HepG2 (cell line): ENCODE results near the gene PHF3. TPM values are rescaled to one million over a fixed set of nuclear protein-coding genes. Genes with fewer than 3 reads are reported as not detected.

Experiments
- ATAC-seq: fragments of 200-7000 bp; cut with Tn5 transposase; 3 replicates; pipeline ENCODE4 v1.9.1; 2020; ENCODE audit warnings: mild to moderate bottlenecking, moderate library complexity
- BruUV-seq: library from RNA; stranded (reverse); fragments of 400-500 nt; replicated peaks from 2 replicates; lab custom pipeline; 2021; lab: Mats Ljungman, UMichigan
- CTCF ChIA-PET: fragments of 300-600 bp; formaldehyde crosslinking; extraction: SDS; loops from one replicate; lab custom pipeline; 2021; ENCODE audit warnings: low total read pairs, inconsistent platforms, low intra/inter-chr PET ratio; lab: Yijun Ruan, JAX
- POLR2A ChIA-PET: fragments of 350-600 bp; sonication (Branson Sonifier 250); formaldehyde crosslinking; loops from one replicate; lab custom pipeline; 2020; ENCODE audit warnings: antibody characterized with exemption, inconsistent platforms; lab: Yijun Ruan, JAX
- DNase-seq: peaks from one replicate; pipeline ENCODE4 v3.0.0-alpha.2; 2015; ENCODE audit warnings: low spot score
- FAIRE-seq: peaks from 3 replicates; lab custom pipeline; 2011; peaks lifted over from hg19 to GRCh38; lab: Jason Lieb, UNC
- H2AFZ ChIP-seq: one replicate; pipeline ENCODE4 v1.6.1; 2011; ENCODE audit warnings: low read length, inconsistent platforms
- H3K27ac ChIP-seq: fragments of 300-600 bp; 3 replicates; pipeline ENCODE4 v1.8.0; 2011; ENCODE audit warnings: mixed run types, mild to moderate bottlenecking, mixed read lengths, low read length, inconsistent platforms; ENCODE audit not compliant: insufficient read depth; ENCODE audit errors: extremely low read length
- H3K27me3 ChIP-seq, 2 experiments: fragments of 200-600 bp in 1 of 2; 2 replicates in 1 of 2; 3 replicates in 1 of 2; pipeline versions ENCODE4 v1.6.0 to v1.8.0; 2011; ENCODE audit warnings: low read length in 2 of 2, mild to moderate bottlenecking in 2 of 2, moderate library complexity in 2 of 2, inconsistent platforms in 1 of 2; ENCODE audit not compliant: insufficient read depth in 2 of 2, control insufficient read depth in 1 of 2
- H3K36me3 ChIP-seq, 2 experiments: fragments of 200-600 bp in 1 of 2; replicated peaks in 1 of 2; 2 replicates in 1 of 2; 3 replicates in 1 of 2; pipeline versions ENCODE4 v1.5.1 to v1.8.0; 2011; ENCODE audit warnings: low read length in 2 of 2, inconsistent platforms in 1 of 2; ENCODE audit not compliant: insufficient read depth in 2 of 2, control insufficient read depth in 1 of 2
- H3K4me1 ChIP-seq: 2 replicates; pipeline ENCODE4 v1.5.1; 2012; ENCODE audit warnings: low read length, inconsistent platforms; ENCODE audit not compliant: insufficient read depth
- H3K4me2 ChIP-seq: 2 replicates; pipeline ENCODE4 v1.6.0; 2011; ENCODE audit warnings: low read depth, low read length, inconsistent platforms
- H3K4me3 ChIP-seq, 3 experiments: fragments of 200-600 bp in 1 of 3; sonication (generic), shearing (Covaris generic) in 1 of 3; replicated peaks in 1 of 3; 2 replicates each; pipeline ENCODE4 v1.5.1; 2011 to 2016; ENCODE audit warnings: low read length in 3 of 3, inconsistent platforms in 2 of 3, low read depth in 2 of 3, mild to moderate bottlenecking in 2 of 3, control low read depth in 1 of 3, mixed read lengths in 1 of 3; ENCODE audit not compliant: insufficient read depth in 1 of 3
- H3K79me2 ChIP-seq: one replicate; pipeline ENCODE4 v1.6.1; 2011; ENCODE audit warnings: low read length, inconsistent platforms; ENCODE audit not compliant: insufficient read depth
- H3K9ac ChIP-seq: 2 replicates; pipeline ENCODE4 v1.6.0; 2011; ENCODE audit warnings: mild to moderate bottlenecking, low read depth, low read length, inconsistent platforms; ENCODE audit not compliant: insufficient read depth
- H3K9me3 ChIP-seq: 2 replicates; pipeline ENCODE4 v1.5.1; 2012; ENCODE audit warnings: mild to moderate bottlenecking, low read length
- H4K20me1 ChIP-seq: 2 replicates; pipeline ENCODE4 v1.6.0; 2011; ENCODE audit warnings: inconsistent platforms, mild to moderate bottlenecking, low read length, moderate library complexity; ENCODE audit not compliant: insufficient read depth
- BCLAF1 ChIP-seq: fragments of 450-650 bp; IDR thresholded peaks from 2 replicates; pipeline ENCODE4 v1.6.1; 2017; ENCODE audit warnings: mild to moderate bottlenecking
- CTCF ChIP-seq: sonication (generic); formaldehyde crosslinking; IDR thresholded peaks from 2 replicates; pipeline ENCODE4 v1.5.0; 2020; ENCODE audit warnings: mild to moderate bottlenecking, missing genetic modification reagents, moderate library complexity
- MAZ ChIP-seq, 2 experiments: sonication (generic) in 1 of 2; formaldehyde crosslinking in 1 of 2; IDR thresholded peaks; 2 replicates each; pipeline versions ENCODE4 v1.5.0 to v1.6.1; 2012 to 2020; ENCODE audit warnings: low read depth in 2 of 2, mild to moderate bottlenecking in 2 of 2, borderline replicate concordance in 1 of 2, improper control_type of control experiment in 1 of 2, low read length in 1 of 2, missing genetic modification reagents in 1 of 2, moderate library complexity in 1 of 2
- MLX ChIP-seq: IDR thresholded peaks from 2 replicates; pipeline ENCODE4 v1.6.1; 2016
- NONO ChIP-seq, 2 experiments: fragments of 450-650 bp in 1 of 2; sonication (generic) in 1 of 2; formaldehyde crosslinking in 1 of 2; IDR thresholded peaks in 1 of 2; conservative IDR thresholded peaks in 1 of 2; 2 replicates each; pipeline versions ENCODE4 v1.6.1 to v1.8.0; 2017 to 2022; ENCODE audit warnings: mild to moderate bottlenecking in 1 of 2, missing genetic modification reagents in 1 of 2, moderate library complexity in 1 of 2
- PAF1 ChIP-seq: IDR thresholded peaks from 2 replicates; pipeline ENCODE4 v1.6.1; 2016; ENCODE audit warnings: missing genetic modification reagents, missing compliant biosample characterization
- PITX1 ChIP-seq: sonication (generic); formaldehyde crosslinking; IDR thresholded peaks from 2 replicates; pipeline ENCODE4 v1.5.1; 2020; ENCODE audit warnings: mild to moderate bottlenecking, missing genetic modification reagents
- RAD21 ChIP-seq: fragments of 450-650 bp; formaldehyde crosslinking; IDR thresholded peaks from 2 replicates; pipeline ENCODE4 v1.5.0; 2020; ENCODE audit warnings: mild to moderate bottlenecking
- ZNF687 ChIP-seq: sonication (generic); formaldehyde crosslinking; IDR thresholded peaks from 2 replicates; pipeline ENCODE4 v1.5.1; 2020; ENCODE audit warnings: mild to moderate bottlenecking, missing genetic modification reagents, moderate library complexity
- ZNF761 ChIP-seq: sonication (generic); formaldehyde crosslinking; conservative IDR thresholded peaks from 2 replicates; pipeline ENCODE4 v1.4.0; 2020; ENCODE audit warnings: mild to moderate bottlenecking, missing genetic modification reagents
- WGBS: methylation state at CpG from one replicate; pipeline ENCODE4 v1.1.6; 2017; ENCODE audit warnings: low lambda C conversion rate; 5-methylcytosine and 5-hydroxymethylcytosine counted together
- in situ Hi-C: cut with HindIII; loops from 2 replicates; pipeline ENCODE4 v1.10.0; 2017; ENCODE audit warnings: low pct_unique_long_range_greater_than_20kb; ENCODE audit not compliant: extremely low pct_ligation_motif_present
- intact Hi-C: fragments of 100-400 bp; cut with micrococcal nuclease; formaldehyde crosslinking; loops from one replicate; pipeline ENCODE4 v1.10.0; 2022; ENCODE audit not compliant: unreplicated experiment
- polyA plus RNA-seq, 8 experiments: library from polyadenylated mRNA; depleted of rRNA in 3 of 8; stranded (reverse) in 7 of 8; unstranded in 1 of 8; fragments of >200 nt; fragmentation: Illumina TruSeq in 4 of 8; extraction: Trizol in 4 of 8; gene quantifications; 2 replicates each; pipeline versions ENCODE4 v1.2.1 to v1.2.3, GENCODE V29; 2011 to 2016; ENCODE audit warnings: low read depth in 4 of 8, missing spikeins in 1 of 8, mixed read lengths in 1 of 8; ENCODE audit not compliant: insufficient read depth in 1 of 8
- total RNA-seq, 5 experiments: library from RNA; depleted of rRNA; stranded (reverse); fragments of >200 nt; fragmentation: Illumina TruSeq; extraction: Trizol; gene quantifications; 2 replicates each; pipeline ENCODE4 v1.2.3, GENCODE V29; 2016; ENCODE audit warnings: low read depth in 1 of 5

PHF3 gene
- total and polyA plus RNA-seq, 2 of the 13 experiments (the other 11 are each of a cell fraction or from before 2014, with no cell fraction given): 19.8 to 70.4 TPM

DNA sequence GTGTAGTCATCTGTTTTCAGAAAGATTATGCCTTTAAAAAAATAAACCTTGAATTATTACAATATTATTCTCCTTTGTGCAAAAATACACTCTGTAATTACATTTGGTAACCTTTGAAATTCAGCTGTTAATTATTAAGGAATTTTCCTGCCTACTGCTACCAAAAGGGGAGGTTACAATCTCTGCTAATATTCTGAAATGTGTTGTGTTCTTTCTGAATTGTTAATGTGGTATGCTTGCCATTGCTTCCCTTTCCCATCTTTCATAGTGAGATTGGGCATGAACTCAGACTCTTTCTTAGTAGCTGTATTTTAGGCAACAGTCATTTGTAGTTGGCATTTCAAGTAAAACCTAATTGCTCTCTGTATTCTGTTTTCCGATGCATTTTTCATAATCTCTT is 73.0 kb downstream of the PHF3 start:
- Histone ChIP-seq H3K4me1 (peaks cover 23% of the 10 kb centered on the region), H3K9me3 (no peaks in the 10 kb centered on the region), H3K79me2 (no peaks in the 10 kb centered on the region), H3K27ac (peak overlapping the region; percentile 54), H4K20me1 (no peaks in the 10 kb centered on the region), H3K27me3 (no peaks in the 10 kb centered on the region), H2AFZ (no peak overlapping the region), H3K4me2 (peak overlapping the region; percentile 35), H3K9ac (no peak overlapping the region), H3K4me3 (no peak overlapping the region), H3K36me3 (peaks cover 27 to 69% of the 10 kb centered on the region in 2 experiments)
- ChIA-PET POLR2A (no interaction called here), CTCF (no interaction called here)
- FAIRE-seq (no peak), ATAC-seq (0 out of 3 replicates have a peak, but pooled peaks have one; percentile 13), DNase-seq (no peak)
- 74% methylated on average over 1 of the region's 1 CpG for WGBS
- TF ChIP-seq ZNF687 (CRISPR knock-in tag): no peak
- TF ChIP-seq PITX1 (CRISPR knock-in tag): no peak
- TF ChIP-seq ZNF761: no peak
- TF ChIP-seq NONO (IDR thresholded peaks at IDR 0.05): no peak
- 0 out of 2 replicates have a peak, but pooled peaks have one; percentile 35 for TF ChIP-seq NONO (CRISPR knock-in tag; conservative IDR thresholded peaks at IDR 0.05)
- no peak for TF ChIP-seq MLX
- no peak for TF ChIP-seq RAD21 (CRISPR knock-in tag)
- no peak for TF ChIP-seq CTCF (CRISPR knock-in tag)
- 0 out of 2 replicates have a peak, but pooled peaks have one; percentile 9 for TF ChIP-seq PAF1 (CRISPR knock-in tag)
- TF ChIP-seq BCLAF1: no peak
- no peak for TF ChIP-seq MAZ (IDR thresholded peaks at IDR 0.05; ENCODE audit: borderline replicate concordance, low read depth, low read length)
- TF ChIP-seq MAZ (CRISPR knock-in tag; IDR thresholded peaks at IDR 0.05; ENCODE audit: low read depth): 0 out of 2 replicates have a peak, but pooled peaks have one; percentile 13
- in situ Hi-C loops (no loop called here), intact Hi-C loops (loop anchor here (2.0 to 5.0 kb wide), 2 partner anchors 22 to 111 kb away; no protein-coding TSS in a partner anchor)
- no TSS peak for BruUV-seq
